ENCODE data around the gene CHAF1A.

Gene CHAF1A

GRCh38 chr19:4366666-4367335, 35.6 kb upstream of the CHAF1A start:
- DNase-seq = no peak

- DNase-seq = no peak
Measured at GRCh38 chr19:4367336-4367723, 35.1 kb upstream of the CHAF1A start.

- DNase-seq = no peak
Measured at GRCh38 chr19:4367781-4368127, 34.7 kb upstream of the CHAF1A start.

- DNase-seq = no peak
Measured at GRCh38 chr19:4368128-4368820, 34.2 kb upstream of the CHAF1A start.

- peak; percentile 31 for DNase-seq
Measured at GRCh38 chr19:4369109-4369887, 33.1 kb upstream of the CHAF1A start.

- peak; percentile 65 for DNase-seq
Measured at GRCh38 chr19:4369888-4370260, 32.6 kb upstream of the CHAF1A start.

- no peak for DNase-seq
Measured at GRCh38 chr19:4370418-4371041, 31.9 kb upstream of the CHAF1A start.

GRCh38 chr19:4371247-4372164, 30.9 kb upstream of the CHAF1A start:
- DNase-seq = no peak

GRCh38 chr19:4372165-4373012, 30.1 kb upstream of the CHAF1A start:
- DNase-seq = no peak

GRCh38 chr19:4373013-4373367, 29.4 kb upstream of the CHAF1A start:
- no peak for DNase-seq

GRCh38 chr19:4373601-4374497, 28.6 kb upstream of the CHAF1A start:
- no peak for DNase-seq

- no peak for DNase-seq
Measured at GRCh38 chr19:4374498-4375163, 27.8 kb upstream of the CHAF1A start.

- DNase-seq = no peak
Measured at GRCh38 chr19:4375164-4376027, 27.0 kb upstream of the CHAF1A start.

GRCh38 chr19:4376028-4376670, 26.3 kb upstream of the CHAF1A start:
- DNase-seq = no peak

GRCh38 chr19:4376671-4376990, 25.8 kb upstream of the CHAF1A start:
- no peak for DNase-seq

GRCh38 chr19:4376991-4377781, 25.3 kb upstream of the CHAF1A start:
- DNase-seq = no peak

- no peak for DNase-seq
Measured at GRCh38 chr19:4378886-4379285, 23.6 kb upstream of the CHAF1A start.
